SKM-1 treated with dmso at 0.1 percent for 144 hours (cell line): ENCODE data around the gene LITAF.

Source experiments
- DNase-seq: peaks from one replicate; lab custom pipeline; 2025; ENCODE audit not compliant: unreplicated experiment; lab: John Stamatoyannopoulos, UW

The LITAF gene

DNA sequence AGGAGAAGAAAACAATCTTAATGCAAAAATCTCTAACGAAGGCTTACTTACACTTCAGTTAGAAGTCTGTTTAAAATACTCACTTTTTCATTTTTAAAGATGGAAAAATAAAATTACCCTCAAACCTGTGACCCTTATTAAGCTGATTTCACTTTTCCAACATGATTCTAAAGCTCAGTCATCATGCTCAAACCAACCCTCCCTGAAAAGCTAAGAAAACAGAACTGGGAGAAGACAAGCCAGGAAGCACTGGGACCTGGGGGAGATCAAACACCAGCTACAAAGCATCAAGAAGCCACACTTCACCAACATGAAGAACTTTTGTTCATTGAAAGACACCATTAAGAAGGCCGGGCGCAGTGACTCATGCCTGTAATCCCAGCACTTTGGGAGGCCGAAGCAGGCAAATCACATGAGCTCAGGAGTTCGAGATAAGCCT is 88.8 kb downstream of the LITAF start:
- DNase-seq: no peak
